Measurements from ENCODE around the gene DGKB.

DNA sequence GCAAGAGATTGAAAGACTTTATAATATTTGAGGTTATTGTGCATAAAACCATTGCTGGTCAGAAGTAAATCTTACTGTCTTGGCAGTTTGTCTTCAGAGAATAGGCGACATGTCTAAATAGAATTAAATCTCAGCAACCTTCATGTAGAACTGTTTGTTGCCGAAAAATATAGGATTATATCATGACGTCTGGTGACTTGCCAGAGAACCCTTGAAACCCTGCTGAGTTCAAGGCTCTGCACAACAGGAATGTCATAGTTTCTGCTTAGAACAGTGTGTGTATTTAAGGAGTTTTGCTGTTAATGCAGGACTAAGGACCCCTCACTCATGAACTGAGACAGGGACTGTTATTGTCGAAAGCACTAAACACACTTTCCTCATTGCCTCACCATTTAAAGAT lies 706.7 kb downstream of the DGKB start:
- TF ChIP-seq POLR2A (IDR thresholded peaks at IDR 0.05; ENCODE audit: low read length) (no peak), NFE2L2 (conservative IDR thresholded peaks at IDR 0.05; ENCODE audit: low read length) (no peak), RCOR1 (IDR thresholded peaks at IDR 0.05; ENCODE audit: low read depth, low read length) (no peak), CEBPB (IDR thresholded peaks at IDR 0.05) (no peak), SREBF2 (IDR thresholded peaks at IDR 0.05) (no peak), MAZ (IDR thresholded peaks at IDR 0.05; ENCODE audit: borderline replicate concordance, low read depth, low read length) (no peak), EHF (CRISPR knock-in tag; IDR thresholded peaks at IDR 0.05) (no peak), MYC (IDR thresholded peaks at IDR 0.05; ENCODE audit: borderline replicate concordance, low read length) (no peak), BHLHE40 (IDR thresholded peaks at IDR 0.05; ENCODE audit: low read depth, low read length) (no peak), JUNB (IDR thresholded peaks at IDR 0.05) (no peak), SMC3 (IDR thresholded peaks at IDR 0.05) (no peak)
- TF ChIP-seq, protein P1, sequence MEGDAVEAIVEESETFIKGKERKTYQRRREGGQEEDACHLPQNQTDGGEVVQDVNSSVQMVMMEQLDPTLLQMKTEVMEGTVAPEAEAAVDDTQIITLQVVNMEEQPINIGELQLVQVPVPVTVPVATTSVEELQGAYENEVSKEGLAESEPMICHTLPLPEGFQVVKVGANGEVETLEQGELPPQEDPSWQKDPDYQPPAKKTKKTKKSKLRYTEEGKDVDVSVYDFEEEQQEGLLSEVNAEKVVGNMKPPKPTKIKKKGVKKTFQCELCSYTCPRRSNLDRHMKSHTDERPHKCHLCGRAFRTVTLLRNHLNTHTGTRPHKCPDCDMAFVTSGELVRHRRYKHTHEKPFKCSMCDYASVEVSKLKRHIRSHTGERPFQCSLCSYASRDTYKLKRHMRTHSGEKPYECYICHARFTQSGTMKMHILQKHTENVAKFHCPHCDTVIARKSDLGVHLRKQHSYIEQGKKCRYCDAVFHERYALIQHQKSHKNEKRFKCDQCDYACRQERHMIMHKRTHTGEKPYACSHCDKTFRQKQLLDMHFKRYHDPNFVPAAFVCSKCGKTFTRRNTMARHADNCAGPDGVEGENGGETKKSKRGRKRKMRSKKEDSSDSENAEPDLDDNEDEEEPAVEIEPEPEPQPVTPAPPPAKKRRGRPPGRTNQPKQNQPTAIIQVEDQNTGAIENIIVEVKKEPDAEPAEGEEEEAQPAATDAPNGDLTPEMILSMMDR (IDR thresholded peaks at IDR 0.05): no peak
- TF ChIP-seq, protein P2, sequence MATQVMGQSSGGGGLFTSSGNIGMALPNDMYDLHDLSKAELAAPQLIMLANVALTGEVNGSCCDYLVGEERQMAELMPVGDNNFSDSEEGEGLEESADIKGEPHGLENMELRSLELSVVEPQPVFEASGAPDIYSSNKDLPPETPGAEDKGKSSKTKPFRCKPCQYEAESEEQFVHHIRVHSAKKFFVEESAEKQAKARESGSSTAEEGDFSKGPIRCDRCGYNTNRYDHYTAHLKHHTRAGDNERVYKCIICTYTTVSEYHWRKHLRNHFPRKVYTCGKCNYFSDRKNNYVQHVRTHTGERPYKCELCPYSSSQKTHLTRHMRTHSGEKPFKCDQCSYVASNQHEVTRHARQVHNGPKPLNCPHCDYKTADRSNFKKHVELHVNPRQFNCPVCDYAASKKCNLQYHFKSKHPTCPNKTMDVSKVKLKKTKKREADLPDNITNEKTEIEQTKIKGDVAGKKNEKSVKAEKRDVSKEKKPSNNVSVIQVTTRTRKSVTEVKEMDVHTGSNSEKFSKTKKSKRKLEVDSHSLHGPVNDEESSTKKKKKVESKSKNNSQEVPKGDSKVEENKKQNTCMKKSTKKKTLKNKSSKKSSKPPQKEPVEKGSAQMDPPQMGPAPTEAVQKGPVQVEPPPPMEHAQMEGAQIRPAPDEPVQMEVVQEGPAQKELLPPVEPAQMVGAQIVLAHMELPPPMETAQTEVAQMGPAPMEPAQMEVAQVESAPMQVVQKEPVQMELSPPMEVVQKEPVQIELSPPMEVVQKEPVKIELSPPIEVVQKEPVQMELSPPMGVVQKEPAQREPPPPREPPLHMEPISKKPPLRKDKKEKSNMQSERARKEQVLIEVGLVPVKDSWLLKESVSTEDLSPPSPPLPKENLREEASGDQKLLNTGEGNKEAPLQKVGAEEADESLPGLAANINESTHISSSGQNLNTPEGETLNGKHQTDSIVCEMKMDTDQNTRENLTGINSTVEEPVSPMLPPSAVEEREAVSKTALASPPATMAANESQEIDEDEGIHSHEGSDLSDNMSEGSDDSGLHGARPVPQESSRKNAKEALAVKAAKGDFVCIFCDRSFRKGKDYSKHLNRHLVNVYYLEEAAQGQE (IDR thresholded peaks at IDR 0.05): no peak
- TF ChIP-seq, protein P3, sequence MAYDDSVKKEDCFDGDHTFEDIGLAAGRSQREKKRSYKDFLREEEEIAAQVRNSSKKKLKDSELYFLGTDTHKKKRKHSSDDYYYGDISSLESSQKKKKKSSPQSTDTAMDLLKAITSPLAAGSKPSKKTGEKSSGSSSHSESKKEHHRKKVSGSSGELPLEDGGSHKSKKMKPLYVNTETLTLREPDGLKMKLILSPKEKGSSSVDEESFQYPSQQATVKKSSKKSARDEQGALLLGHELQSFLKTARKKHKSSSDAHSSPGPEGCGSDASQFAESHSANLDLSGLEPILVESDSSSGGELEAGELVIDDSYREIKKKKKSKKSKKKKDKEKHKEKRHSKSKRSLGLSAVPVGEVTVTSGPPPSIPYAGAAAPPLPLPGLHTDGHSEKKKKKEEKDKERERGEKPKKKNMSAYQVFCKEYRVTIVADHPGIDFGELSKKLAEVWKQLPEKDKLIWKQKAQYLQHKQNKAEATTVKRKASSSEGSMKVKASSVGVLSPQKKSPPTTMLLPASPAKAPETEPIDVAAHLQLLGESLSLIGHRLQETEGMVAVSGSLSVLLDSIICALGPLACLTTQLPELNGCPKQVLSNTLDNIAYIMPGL (CRISPR knock-in tag; IDR thresholded peaks at IDR 0.05; ENCODE audit: borderline replicate concordance): no peak

Measured in A549 (cell line).